Kidney (tissue), 14 donors: ENCODE measurements around the gene HOXC12. TPM values are rescaled to one million over a fixed set of nuclear protein-coding genes. Genes with fewer than 3 reads are reported as not detected.

ENCODE experiments used
- DNase-seq, 5 donors: peaks; one replicate each; pipeline ENCODE4 v3.0.0-alpha.2; 2013 to 2020
- FAIRE-seq: peaks from 2 replicates; lab custom pipeline; 2012; peaks lifted over from hg19 to GRCh38; lab: Jason Lieb, UNC
- H3K27ac ChIP-seq, 2 donors: one replicate each; pipeline ENCODE4 v1.7.0; 2013; ENCODE audit warnings: low read depth in 2 of 2, low read length in 2 of 2, inconsistent platforms in 1 of 2
- H3K27me3 ChIP-seq: one replicate; pipeline ENCODE4 v1.7.1; 2013; ENCODE audit warnings: low read length, inconsistent platforms; ENCODE audit not compliant: control insufficient read depth, insufficient read depth
- H3K36me3 ChIP-seq, 3 donors: one replicate each; pipeline versions ENCODE4 v1.7.0 to v1.7.1; 2013; ENCODE audit warnings: low read length in 3 of 3, control low read depth in 1 of 3, inconsistent platforms in 1 of 3; ENCODE audit not compliant: insufficient read depth in 3 of 3, control insufficient read depth in 2 of 3
- H3K4me1 ChIP-seq, 3 donors: one replicate each; pipeline versions ENCODE4 v1.7.0 to v1.7.1; 2013; ENCODE audit warnings: low read length in 3 of 3, inconsistent platforms in 1 of 3, low read depth in 1 of 3; ENCODE audit not compliant: control insufficient read depth in 2 of 3, insufficient read depth in 2 of 3
- H3K4me3 ChIP-seq, 3 donors: one replicate each; pipeline versions ENCODE4 v1.7.0 to v1.8.1; 2013; ENCODE audit warnings: low read length in 3 of 3, control low read depth in 1 of 3, inconsistent platforms in 1 of 3
- H3K9ac ChIP-seq, 3 donors: one replicate each; pipeline versions ENCODE4 v1.7.0 to v1.7.1; 2013; ENCODE audit warnings: low read length in 3 of 3, control low read depth in 1 of 3, inconsistent platforms in 1 of 3
- H3K9me3 ChIP-seq, 3 donors: one replicate each; pipeline versions ENCODE4 v1.7.0 to v1.7.1; 2013; ENCODE audit warnings: low read length in 3 of 3, control low read depth in 1 of 3, inconsistent platforms in 1 of 3; ENCODE audit not compliant: control insufficient read depth in 2 of 3, insufficient read depth in 1 of 3
- intact Hi-C: fragments of 100-400 bp; cut with DNase I; formaldehyde crosslinking; loops from one replicate; pipeline ENCODE4 v1.11.1; 2022
- microRNA-seq: library from miRNA; unstranded; fragments of <30 nt; microRNA quantifications from one replicate; pipeline ENCODE4 v1.2.0, GENCODE V29; 2020
- polyA plus RNA-seq: library from polyadenylated mRNA; stranded (reverse); fragments of 350-450 nt; fragmentation: Illumina TruSeq; extraction: RNeasy Lipid Tissue Mini Kit (QIAGEN cat#74804); gene quantifications from one replicate; pipeline ENCODE4 v1.2.3, GENCODE V29; 2014; ENCODE audit warnings: low read depth, low replicate concordance; ENCODE audit not compliant: insufficient read depth
- total RNA-seq: library from RNA; stranded (reverse); fragmentation: NEBNext Ultra II Directional; extraction: Animal tissue kit (Norgen Biotek cat#: 25700); gene quantifications from one replicate; pipeline ENCODE4 v1.2.1, GENCODE V29; 2021
- TF ChIP-seq, protein P1 (sequence below): IDR thresholded peaks from 3 replicates; pipeline ENCODE4 v1.5.1; 2012; ENCODE audit warnings: mild to moderate bottlenecking, moderate library complexity, borderline replicate concordance; ENCODE audit not compliant: insufficient read depth; ENCODE audit errors: extremely low read depth
- donor health status: control.
- donor health status: control.
- donor health status: control.
- donor health status: control.
- donor health status: control.
- donor health status: DM: yes; HTN: yes; CAD: no.
- donor health status: Normal renal cell carcinoma (clear cell type).

The HOXC12 gene
- total and polyA plus RNA-seq, 2 donors from 2014 or later: not detected

DNA sequence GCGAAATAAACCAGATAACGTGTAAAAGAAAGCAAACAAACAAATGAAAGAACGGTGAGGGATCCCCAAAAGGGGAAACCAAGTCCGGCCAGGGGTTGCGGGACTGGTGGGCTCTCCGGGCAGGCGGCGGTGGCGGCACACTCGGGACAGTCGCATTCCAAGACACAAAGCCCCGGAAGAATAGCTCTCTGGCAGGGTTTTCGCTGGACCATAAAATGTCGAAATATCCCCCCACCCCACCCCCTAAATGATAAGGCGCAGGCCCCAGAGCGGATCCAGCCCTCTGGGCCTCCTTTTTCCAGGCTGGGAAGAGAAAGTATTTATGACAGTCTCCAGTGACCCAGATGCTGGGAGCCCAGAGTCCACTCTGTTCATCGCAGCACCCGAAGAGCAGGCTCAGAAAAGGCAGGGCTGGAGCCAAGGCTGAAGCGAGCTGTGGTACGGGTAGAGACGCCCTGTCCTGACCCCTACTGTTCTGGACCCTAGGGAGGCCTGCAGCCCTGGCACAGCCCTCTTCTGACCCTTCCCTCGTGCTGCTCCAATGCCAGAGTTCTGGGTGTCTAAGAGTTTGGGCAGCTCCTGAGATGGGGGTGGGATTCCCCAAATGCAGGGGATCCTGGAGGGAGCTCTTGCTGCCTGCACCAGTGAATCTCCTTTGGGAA, 52.0 kb downstream of the HOXC12 start:
- H3K36me3 ChIP-seq: no peaks in the 10 kb centered on the region

DNA sequence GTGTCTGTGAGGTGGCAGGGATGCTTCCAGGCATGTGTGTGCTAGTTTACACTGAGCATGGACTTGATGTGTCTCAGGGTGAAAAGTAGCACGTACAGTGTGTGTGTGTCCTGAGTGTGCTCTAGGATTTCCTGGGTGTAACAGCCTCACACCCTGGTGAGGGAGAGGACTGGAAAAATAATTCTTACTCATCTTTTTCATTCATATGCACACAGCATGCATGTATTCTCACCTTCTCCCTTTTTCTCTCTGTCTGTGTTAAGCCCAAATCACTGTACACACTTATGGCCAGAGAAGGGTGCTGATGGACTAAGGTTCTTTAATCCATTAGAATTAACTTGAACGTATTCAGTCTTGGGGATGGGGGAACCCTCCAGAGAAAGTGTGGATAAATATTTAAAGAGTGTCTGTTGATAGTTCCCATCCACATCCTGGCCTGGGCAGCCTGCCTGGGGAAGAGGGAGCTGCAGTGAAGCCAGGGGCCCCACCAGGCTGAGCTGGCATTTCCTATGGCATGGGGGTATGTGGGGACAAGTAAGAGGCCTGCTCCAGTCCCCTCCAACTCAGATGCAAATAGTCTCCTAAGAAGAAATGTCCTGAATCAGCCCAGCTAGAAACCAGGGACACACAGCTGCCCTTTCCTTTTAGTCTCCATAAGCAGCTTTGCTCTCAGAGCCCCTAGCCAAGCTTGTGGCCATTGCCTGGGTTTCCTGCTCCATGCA, 53.0 kb downstream of the HOXC12 start:
- H3K36me3 ChIP-seq: no peaks in the 10 kb centered on the region
- no peak overlapping the region for H3K9ac ChIP-seq
- peaks cover 6 to 24% (median 12%) of the 10 kb centered on the region in 3 donors for H3K4me1 ChIP-seq
- H3K4me3 ChIP-seq: no peak overlapping the region
- TF ChIP-seq, protein P1, sequence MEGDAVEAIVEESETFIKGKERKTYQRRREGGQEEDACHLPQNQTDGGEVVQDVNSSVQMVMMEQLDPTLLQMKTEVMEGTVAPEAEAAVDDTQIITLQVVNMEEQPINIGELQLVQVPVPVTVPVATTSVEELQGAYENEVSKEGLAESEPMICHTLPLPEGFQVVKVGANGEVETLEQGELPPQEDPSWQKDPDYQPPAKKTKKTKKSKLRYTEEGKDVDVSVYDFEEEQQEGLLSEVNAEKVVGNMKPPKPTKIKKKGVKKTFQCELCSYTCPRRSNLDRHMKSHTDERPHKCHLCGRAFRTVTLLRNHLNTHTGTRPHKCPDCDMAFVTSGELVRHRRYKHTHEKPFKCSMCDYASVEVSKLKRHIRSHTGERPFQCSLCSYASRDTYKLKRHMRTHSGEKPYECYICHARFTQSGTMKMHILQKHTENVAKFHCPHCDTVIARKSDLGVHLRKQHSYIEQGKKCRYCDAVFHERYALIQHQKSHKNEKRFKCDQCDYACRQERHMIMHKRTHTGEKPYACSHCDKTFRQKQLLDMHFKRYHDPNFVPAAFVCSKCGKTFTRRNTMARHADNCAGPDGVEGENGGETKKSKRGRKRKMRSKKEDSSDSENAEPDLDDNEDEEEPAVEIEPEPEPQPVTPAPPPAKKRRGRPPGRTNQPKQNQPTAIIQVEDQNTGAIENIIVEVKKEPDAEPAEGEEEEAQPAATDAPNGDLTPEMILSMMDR: no peak
- DNase-seq (peak in 1 of 5 donors; percentile 67), FAIRE-seq (no peak)
- no peak overlapping the region for H3K27ac ChIP-seq
- intact Hi-C loops: no loop called here
- no peaks in the 10 kb centered on the region for H3K9me3 ChIP-seq
- H3K27me3 ChIP-seq: peaks cover 4% of the 10 kb centered on the region

More for the DNA sequence above, 52.0 kb downstream of the HOXC12 start:
- Histone ChIP-seq H3K4me3 (peak overlapping the region; percentile 39 to 67 (median 60)), H3K9me3 (no peaks in the 10 kb centered on the region), H3K9ac (peak overlapping the region in 2 of 3 donors; percentile 72 to 73), H3K27ac (peak overlapping the region; percentile 55 to 59), H3K27me3 (peaks cover 4% of the 10 kb centered on the region), H3K4me1 (peaks cover 6 to 23% (median 11%) of the 10 kb centered on the region in 3 donors)
- TF ChIP-seq, protein P1: no peak
- DNase-seq: peak in 2 of 5 donors; percentile 68 to 89
- FAIRE-seq: no peak
- intact Hi-C loops: no loop called here

DNA sequence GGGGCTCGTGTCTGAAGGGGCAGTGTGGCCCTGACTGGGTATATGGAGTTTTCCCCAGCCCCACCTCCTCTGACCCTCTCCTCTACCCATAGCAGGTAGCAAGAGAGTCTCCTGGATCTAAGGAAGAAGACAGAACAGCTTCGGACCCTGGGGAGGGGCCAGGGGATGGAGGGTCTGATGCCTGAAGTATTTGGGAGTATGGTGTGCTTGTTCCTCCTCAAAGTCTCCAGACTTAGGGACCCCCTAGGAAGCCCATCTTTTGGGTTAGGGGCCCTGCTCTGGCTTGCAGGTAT, 53.5 kb downstream of the HOXC12 start:
- Histone ChIP-seq H3K4me3 (no peak overlapping the region), H3K36me3 (no peaks in the 10 kb centered on the region), H3K9ac (no peak overlapping the region), H3K9me3 (no peaks in the 10 kb centered on the region), H3K27ac (no peak overlapping the region), H3K27me3 (peaks cover 4% of the 10 kb centered on the region), H3K4me1 (peaks cover 6 to 29% (median 16%) of the 10 kb centered on the region in 3 donors)
- peak in 1 of 5 donors; percentile 34 for DNase-seq
- no peak for FAIRE-seq
- intact Hi-C loops: no loop called here
- TF ChIP-seq, protein P1: no peak

Small RNA genes lying within 50 kb of the gene (microRNA-seq; reads per million reads assigned to microRNA genes)
- 1,531 reads per million, percentile 82 among the genes with 10 or more reads in this experiment for gene MIR196A2

Other genes starting within 250 kb of the HOXC12 start
- 109 TPM for gene CALCOCO1, start 227.5 kb upstream of the HOXC12 start, total RNA-seq
- gene CALCOCO1, start 227.5 kb upstream of the HOXC12 start, polyA plus RNA-seq: 82.2 TPM
- not detected for gene CISTR, start 202.9 kb upstream of the HOXC12 start, total RNA-seq
- not detected for gene CISTR, start 202.9 kb upstream of the HOXC12 start, polyA plus RNA-seq
- not detected for gene HOXC13, start 16.1 kb upstream of the HOXC12 start, total RNA-seq
- not detected for gene HOXC13, start 16.1 kb upstream of the HOXC12 start, polyA plus RNA-seq
- gene HOXC11, start 18.2 kb downstream of the HOXC12 start, total RNA-seq: 1.4 TPM
- 0.75 TPM for gene HOXC11, start 18.2 kb downstream of the HOXC12 start, polyA plus RNA-seq
- gene HOTAIR, start 20.1 kb downstream of the HOXC12 start, total RNA-seq: 0.76 TPM
- 0.52 TPM for gene HOTAIR, start 20.1 kb downstream of the HOXC12 start, polyA plus RNA-seq
- gene HOXC10, start 30.2 kb downstream of the HOXC12 start, total RNA-seq: 50.7 TPM
- 49.7 TPM for gene HOXC10, start 30.2 kb downstream of the HOXC12 start, polyA plus RNA-seq
- 16.5 TPM for gene HOXC9, start 45.3 kb downstream of the HOXC12 start, total RNA-seq
- 11.7 TPM for gene HOXC9, start 45.3 kb downstream of the HOXC12 start, polyA plus RNA-seq
- 9.0 TPM for gene HOXC8, start 54.1 kb downstream of the HOXC12 start, total RNA-seq
- gene HOXC8, start 54.1 kb downstream of the HOXC12 start, polyA plus RNA-seq: 2.1 TPM
- 22.0 TPM for gene HOXC6, start 73.5 kb downstream of the HOXC12 start, total RNA-seq
- gene HOXC6, start 73.5 kb downstream of the HOXC12 start, polyA plus RNA-seq: 11.4 TPM
- gene HOXC5, start 78.1 kb downstream of the HOXC12 start, total RNA-seq: 4.8 TPM
- gene HOXC5, start 78.1 kb downstream of the HOXC12 start, polyA plus RNA-seq: 0.24 TPM
- 24.5 TPM for gene HOXC4, start 98.9 kb downstream of the HOXC12 start, total RNA-seq
- gene HOXC4, start 98.9 kb downstream of the HOXC12 start, polyA plus RNA-seq: 13.9 TPM
- gene SMUG1, start 234.1 kb downstream of the HOXC12 start, total RNA-seq: 27.6 TPM
- gene SMUG1, start 234.1 kb downstream of the HOXC12 start, polyA plus RNA-seq: 68.3 TPM